ENCODE results near the gene TSPO2. TPM values are rescaled to one million over a fixed set of nuclear protein-coding genes. Genes with fewer than 3 reads are reported as not detected.

Gene TSPO2
- total RNA-seq, 1 donor = not detected

DNA sequence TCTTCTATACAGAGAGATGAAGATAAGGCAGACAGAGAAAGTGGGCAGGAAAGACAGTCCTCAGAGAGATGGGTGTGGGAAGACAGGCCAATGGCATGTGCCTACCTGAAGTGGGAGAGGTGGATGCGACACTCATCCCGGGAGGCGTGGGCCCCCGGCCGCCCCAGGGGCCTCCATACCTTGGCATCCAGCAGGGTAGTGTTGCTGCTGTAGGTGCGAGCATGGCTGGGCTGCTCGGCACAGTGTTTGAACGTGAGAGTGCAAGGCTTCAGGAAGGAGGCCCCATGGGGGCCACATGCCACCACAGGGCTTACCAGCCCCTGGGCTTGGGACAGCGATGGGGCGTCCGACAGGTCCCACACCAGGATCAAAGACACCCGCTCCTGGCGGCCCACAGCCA lies 8.5 kb upstream of the TSPO2 start:
- H3K4me3 ChIP-seq (ENCODE audit: low read depth, low read length) = no peak overlapping the region
- no peak for TF ChIP-seq CTCF (IDR thresholded peaks at IDR 0.05; ENCODE audit: insufficient read depth, low read length)

DNA sequence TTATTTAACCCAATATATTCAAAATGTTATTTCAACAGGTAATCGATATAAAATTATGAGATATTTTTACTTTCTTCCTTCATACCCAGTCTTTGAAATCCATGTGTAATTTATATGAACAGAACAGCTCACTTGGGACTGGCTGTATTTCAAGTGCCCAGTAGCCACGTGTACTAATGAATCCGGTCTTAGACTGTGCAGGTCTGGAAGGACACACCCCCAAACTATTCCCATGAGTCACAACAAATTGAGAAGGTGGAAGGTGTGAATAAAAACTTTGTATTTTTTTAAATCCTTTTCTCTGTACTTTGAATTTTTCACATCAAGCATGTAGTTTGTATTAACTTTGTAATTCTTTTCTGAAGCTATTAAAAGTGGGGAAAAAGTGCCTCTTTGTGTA lies 6.1 kb upstream of the TSPO2 start:
- no peak for DNase-seq (ENCODE audit: low read depth)
- H3K4me3 ChIP-seq (ENCODE audit: low read depth, low read length) = no peak overlapping the region
- TF ChIP-seq CTCF (IDR thresholded peaks at IDR 0.05; ENCODE audit: insufficient read depth, low read length) = no peak

More for the DNA sequence above, 8.5 kb upstream of the TSPO2 start:
- DNase-seq (ENCODE audit: low read depth) = no peak

GRCh38 chr6:41036601-41037000 lies 5.7 kb upstream of the TSPO2 start:
- H3K4me3 ChIP-seq (ENCODE audit: low read depth, low read length) = no peak overlapping the region
- no peak for DNase-seq (ENCODE audit: low read depth)
- TF ChIP-seq CTCF (IDR thresholded peaks at IDR 0.05; ENCODE audit: insufficient read depth, low read length) = no peak

GRCh38 chr6:41037107-41037900 lies 5.0 kb upstream of the TSPO2 start:
- TF ChIP-seq CTCF (IDR thresholded peaks at IDR 0.05; ENCODE audit: insufficient read depth, low read length) = no peak
- H3K4me3 ChIP-seq (ENCODE audit: low read depth, low read length) = no peak overlapping the region
- peak; percentile 30 for DNase-seq (ENCODE audit: low read depth)

DNA sequence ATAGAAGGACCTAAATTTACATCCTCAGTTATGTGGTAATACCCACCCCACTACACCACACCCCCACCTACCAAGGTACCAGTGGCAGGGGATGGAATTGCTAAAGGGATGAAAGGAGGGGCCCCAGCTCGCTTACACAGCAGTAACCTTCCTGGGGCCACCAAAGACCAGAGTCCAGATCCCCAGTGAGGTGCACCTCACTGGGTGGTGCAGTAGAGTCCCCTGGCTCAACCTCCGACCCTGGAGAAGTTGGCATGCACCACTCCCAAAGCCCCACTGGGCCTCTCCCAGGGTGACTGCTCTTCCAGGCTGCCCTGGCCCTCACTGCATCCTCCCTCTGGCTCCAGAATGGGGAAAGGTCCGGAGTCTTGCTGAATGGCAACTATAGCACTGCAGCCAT lies 4.1 kb upstream of the TSPO2 start:
- H3K4me3 ChIP-seq (ENCODE audit: low read depth, low read length) = no peak overlapping the region
- DNase-seq (ENCODE audit: low read depth) = no peak
- no peak for TF ChIP-seq CTCF (IDR thresholded peaks at IDR 0.05; ENCODE audit: insufficient read depth, low read length)

- H3K4me3 ChIP-seq (ENCODE audit: low read depth, low read length) = no peak within 1 kb of the TSS
- DNase-seq (ENCODE audit: low read depth) = peak; percentile 12
- peak; percentile 63 for TF ChIP-seq CTCF (IDR thresholded peaks at IDR 0.05; ENCODE audit: insufficient read depth, low read length)
Measured at GRCh38 chr6:41039060-41039998, 2.9 kb upstream of the TSPO2 start, which contains the start of gene UNC5CL. Gene UNC5CL, minus strand, starts transcription at chr6:41039221. Its CDS starts 4,147 bp downstream, at chr6:41035074.
